ENCODE results near the gene TNS2. TPM values are rescaled to one million over a fixed set of nuclear protein-coding genes. Genes with fewer than 3 reads are reported as not detected.
"Not testable (repeated sequence)": the region's sequence is repeated elsewhere in the genome, so short reads cannot be mapped to it uniquely, and the experiment has no call there.

Gene TNS2
- total RNA-seq (2014; rRNA removed), result 79.6 and 95.7 TPM in 2 replicates
- polyA plus RNA-seq (2012), result 34.3 TPM

- DNase-seq (ENCODE audit: low read depth), result peak; percentile 84
Observed at GRCh38 chr12:53049571-53050318, at the start of gene TNS2. Gene TNS2 (plus strand): TSS chr12:53050065. CDS start chr12:53050186, 121 bp downstream.

GRCh38 chr12:53004178-53004577 is 45.7 kb upstream of the TNS2 start:
- DNase-seq (ENCODE audit: low read depth), result no peak

GRCh38 chr12:53004582-53004981 is 45.3 kb upstream of the TNS2 start:
- DNase-seq (ENCODE audit: low read depth), result no peak

GRCh38 chr12:53005215-53005985 is 44.5 kb upstream of the TNS2 start:
- DNase-seq (ENCODE audit: low read depth), result no peak

GRCh38 chr12:53005986-53006809 is 43.7 kb upstream of the TNS2 start, which contains the start of gene EIF4B:
Gene EIF4B (plus strand): TSS chr12:53006456. CDS start chr12:53006484, 28 bp downstream.
- DNase-seq (ENCODE audit: low read depth), result peak; percentile 99

GRCh38 chr12:53006810-53007309 is 43.0 kb upstream of the TNS2 start:
- DNase-seq (ENCODE audit: low read depth), result peak; percentile 62

GRCh38 chr12:53007343-53007742 is 42.5 kb upstream of the TNS2 start:
- DNase-seq (ENCODE audit: low read depth), result no peak

GRCh38 chr12:53008760-53009159 is 41.1 kb upstream of the TNS2 start:
- DNase-seq (ENCODE audit: low read depth), result not testable (repeated sequence)

GRCh38 chr12:53010955-53011354 is 38.9 kb upstream of the TNS2 start:
- no peak for DNase-seq (ENCODE audit: low read depth)

GRCh38 chr12:53011889-53012288 is 38.0 kb upstream of the TNS2 start:
- no peak for DNase-seq (ENCODE audit: low read depth)

GRCh38 chr12:53012928-53013327 is 36.9 kb upstream of the TNS2 start:
- no peak for DNase-seq (ENCODE audit: low read depth)

GRCh38 chr12:53014709-53015108 is 35.2 kb upstream of the TNS2 start:
- DNase-seq (ENCODE audit: low read depth), result no peak

- DNase-seq (ENCODE audit: low read depth), result no peak
Observed at GRCh38 chr12:53025250-53025649, 24.6 kb upstream of the TNS2 start.

- not testable (repeated sequence) for DNase-seq (ENCODE audit: low read depth)
Observed at GRCh38 chr12:53027014-53027413, 22.9 kb upstream of the TNS2 start.

- DNase-seq (ENCODE audit: low read depth), result no peak
Observed at GRCh38 chr12:53031616-53032015, 18.2 kb upstream of the TNS2 start.

- DNase-seq (ENCODE audit: low read depth), result not testable (repeated sequence)
Observed at GRCh38 chr12:53033832-53034231, 16.0 kb upstream of the TNS2 start.

- no peak for DNase-seq (ENCODE audit: low read depth)
Observed at GRCh38 chr12:53034459-53034858, 15.4 kb upstream of the TNS2 start.

GRCh38 chr12:53036802-53037201 is 13.1 kb upstream of the TNS2 start:
- DNase-seq (ENCODE audit: low read depth), result no peak

GRCh38 chr12:53039851-53040250 is 10.0 kb upstream of the TNS2 start:
- no peak for DNase-seq (ENCODE audit: low read depth)

GRCh38 chr12:53042607-53043454 is 7.0 kb upstream of the TNS2 start:
- no peak for DNase-seq (ENCODE audit: low read depth)

Measured in LHCN-M2 (cell line).